GM04503 (cell line): ENCODE measurements around the gene THSD1.
A peak's percentile ranks its signal among the peaks of the same experiment; 100 is the strongest.

ENCODE experiments used
- DNase-seq: peaks from one replicate; pipeline ENCODE4 v3.0.0-alpha.2; 2012; ENCODE audit warnings: low read depth

The THSD1 gene

GRCh38 chr13:52405767-52406494 is at the start of gene THSD1:
Gene THSD1 (minus strand): TSS chr13:52406172. CDS start chr13:52402600, 3,572 bp downstream.
- DNase-seq: no peak

GRCh38 chr13:52455677-52456041 is 49.7 kb upstream of the THSD1 start:
- no peak for DNase-seq

- DNase-seq: peak; percentile 63
Observed at GRCh38 chr13:52454820-52455676, 49.1 kb upstream of the THSD1 start, which contains the start of gene CKAP2. Gene CKAP2 (plus strand): TSS chr13:52455478. CDS start chr13:52455557, 79 bp downstream.

GRCh38 chr13:52454459-52454819 is 48.5 kb upstream of the THSD1 start:
- DNase-seq: no peak

- DNase-seq: no peak
Observed at GRCh38 chr13:52452470-52452869, 46.5 kb upstream of the THSD1 start.

- DNase-seq: no peak
Observed at GRCh38 chr13:52451135-52451804, 45.3 kb upstream of the THSD1 start.

GRCh38 chr13:52450793-52451116 is 44.8 kb upstream of the THSD1 start:
- DNase-seq: no peak

GRCh38 chr13:52450012-52450792 is 44.2 kb upstream of the THSD1 start, which contains the start of gene VPS36:
Gene VPS36 (minus strand): TSS chr13:52450634. CDS start chr13:52450594, 40 bp downstream.
- DNase-seq: peak; percentile 60

- DNase-seq: no peak
Observed at GRCh38 chr13:52449331-52450011, 43.5 kb upstream of the THSD1 start.

GRCh38 chr13:52447815-52448552 is 42.0 kb upstream of the THSD1 start:
- DNase-seq: no peak

- DNase-seq: no peak
Observed at GRCh38 chr13:52447354-52447753, 41.4 kb upstream of the THSD1 start.

- no peak for DNase-seq
Observed at GRCh38 chr13:52446265-52446664, 40.3 kb upstream of the THSD1 start.

- DNase-seq: no peak
Observed at GRCh38 chr13:52432456-52432855, 26.5 kb upstream of the THSD1 start.

- no peak for DNase-seq
Observed at GRCh38 chr13:52428295-52428694, 22.3 kb upstream of the THSD1 start.

- no peak for DNase-seq
Observed at GRCh38 chr13:52421216-52421615, 15.2 kb upstream of the THSD1 start.

GRCh38 chr13:52419080-52419479 is 13.1 kb upstream of the THSD1 start:
- no peak for DNase-seq

GRCh38 chr13:52414963-52415362 is 9.0 kb upstream of the THSD1 start:
- peak; percentile 39 for DNase-seq

- no peak for DNase-seq
Observed at GRCh38 chr13:52414051-52414450, 8.1 kb upstream of the THSD1 start.

- no peak for DNase-seq
Observed at GRCh38 chr13:52412128-52412527, 6.2 kb upstream of the THSD1 start.

- DNase-seq: peak; percentile 54
Observed at GRCh38 chr13:52411629-52412028, 5.7 kb upstream of the THSD1 start.
